Activated CD4-positive, alpha-beta T cell treated with anti-CD3 and anti-CD28 coated beads for 24 hours (primary cell): ENCODE measurements around the gene BEND7.
"Not testable (repeated sequence)": the region's sequence is repeated elsewhere in the genome, so short reads cannot be mapped to it uniquely, and the experiment has no call there.

Source experiments
- DNase-seq, 2 donors: peaks; one replicate each; pipeline ENCODE4 v3.0.0-alpha.2; 2020; ENCODE audit warnings: low read depth in 2 of 2

The BEND7 gene

GRCh38 chr10:13421382-13421917 lies 107.4 kb downstream of the BEND7 start:
- no peak for DNase-seq

GRCh38 chr10:13420532-13421307 lies 108.1 kb downstream of the BEND7 start:
- no peak for DNase-seq

- DNase-seq = no peak
Observed at GRCh38 chr10:13417459-13418126, 111.2 kb downstream of the BEND7 start.

- no peak for DNase-seq
Observed at GRCh38 chr10:13416760-13417159, 112.1 kb downstream of the BEND7 start.

GRCh38 chr10:13414855-13415254 lies 114.0 kb downstream of the BEND7 start:
- DNase-seq = no peak

GRCh38 chr10:13414137-13414536 lies 114.7 kb downstream of the BEND7 start:
- no peak for DNase-seq

GRCh38 chr10:13412894-13413293 lies 115.9 kb downstream of the BEND7 start:
- no peak for DNase-seq

- DNase-seq = no peak
Observed at GRCh38 chr10:13404791-13405190, 124.0 kb downstream of the BEND7 start.

- no peak for DNase-seq
Observed at GRCh38 chr10:13404305-13404759, 124.5 kb downstream of the BEND7 start.

GRCh38 chr10:13403426-13403825 lies 125.4 kb downstream of the BEND7 start:
- DNase-seq = not testable (repeated sequence)

- DNase-seq = no peak
Observed at GRCh38 chr10:13402021-13402420, 126.8 kb downstream of the BEND7 start.

- DNase-seq = no peak
Observed at GRCh38 chr10:13401142-13401541, 127.7 kb downstream of the BEND7 start.

- no peak for DNase-seq
Observed at GRCh38 chr10:13400196-13400965, 128.4 kb downstream of the BEND7 start.

GRCh38 chr10:13399752-13400151 lies 129.1 kb downstream of the BEND7 start:
- no peak for DNase-seq

- no peak for DNase-seq
Observed at GRCh38 chr10:13399236-13399635, 129.6 kb downstream of the BEND7 start.

GRCh38 chr10:13397052-13397451 lies 131.8 kb downstream of the BEND7 start:
- no peak for DNase-seq

GRCh38 chr10:13396369-13396768 lies 132.4 kb downstream of the BEND7 start:
- DNase-seq = no peak

- DNase-seq = no peak
Observed at GRCh38 chr10:13395540-13395939, 133.3 kb downstream of the BEND7 start.

GRCh38 chr10:13393640-13394039 lies 135.2 kb downstream of the BEND7 start:
- no peak for DNase-seq

GRCh38 chr10:13392701-13393100 lies 136.1 kb downstream of the BEND7 start:
- no peak for DNase-seq
